HepG2 (cell line): ENCODE data around the gene MKRN1. TPM values are rescaled to one million over a fixed set of nuclear protein-coding genes. Genes with fewer than 3 reads are reported as not detected.

Source experiments
- CREB1 ChIP-seq, 2 experiments: fragments of 450-650 bp in 1 of 2; IDR thresholded peaks; 2 replicates each; pipeline ENCODE4 v1.6.1; 2016 to 2017; ENCODE audit warnings: control low read depth in 1 of 2, mild to moderate bottlenecking in 1 of 2, missing compliant biosample characterization in 1 of 2, missing genetic modification characterization in 1 of 2
- DPF2 ChIP-seq: sonication (generic); formaldehyde crosslinking; IDR thresholded peaks from 2 replicates; pipeline ENCODE4 v1.4.0; 2020; ENCODE audit warnings: mild to moderate bottlenecking, low read depth, missing genetic modification reagents, borderline replicate concordance
- ETV5 ChIP-seq: IDR thresholded peaks from 2 replicates; pipeline ENCODE4 v1.6.1; 2018; ENCODE audit warnings: missing biosample characterization, missing genetic modification reagents, inconsistent platforms, borderline replicate concordance
- FOXA1 ChIP-seq, 2 experiments: fragments of 450-650 bp in 1 of 2; sonication (generic) in 1 of 2; formaldehyde crosslinking in 1 of 2; IDR thresholded peaks; 2 replicates each; pipeline versions ENCODE4 v1.4.0 to v1.6.1; 2016 to 2020; ENCODE audit warnings: missing genetic modification reagents in 1 of 2
- HHEX ChIP-seq: IDR thresholded peaks from 2 replicates; pipeline ENCODE4 v1.6.1; 2016; ENCODE audit warnings: control low read depth
- MAX ChIP-seq: IDR thresholded peaks from 2 replicates; pipeline ENCODE4 v1.6.1; 2012; ENCODE audit warnings: inconsistent platforms
- MIXL1 ChIP-seq: IDR thresholded peaks from 2 replicates; pipeline ENCODE4 v1.6.1; 2016
- PAXIP1 ChIP-seq: sonication (generic); formaldehyde crosslinking; conservative IDR thresholded peaks from 2 replicates; pipeline ENCODE4 v1.4.0; 2020; ENCODE audit warnings: mild to moderate bottlenecking, missing genetic modification reagents, moderate library complexity
- RXRB ChIP-seq: IDR thresholded peaks from 2 replicates; pipeline ENCODE4 v1.6.1; 2016; ENCODE audit warnings: borderline replicate concordance, missing genetic modification reagents, missing compliant biosample characterization
- SMAD1 ChIP-seq: sonication (generic); formaldehyde crosslinking; IDR thresholded peaks from 2 replicates; pipeline ENCODE4 v1.4.0; 2020; ENCODE audit warnings: missing genetic modification reagents, low read depth, mild to moderate bottlenecking, borderline replicate concordance
- TAF15 ChIP-seq: fragments of 200-400 bp; formaldehyde crosslinking; IDR thresholded peaks from one replicate; pipeline ENCODE4 v1.6.1; 2018; ENCODE audit warnings: mild to moderate bottlenecking, low read depth, low read length; ENCODE audit not compliant: poor library complexity, severe bottlenecking
- ZKSCAN1 ChIP-seq: fragments of 150-350 bp; IDR thresholded peaks from 2 replicates; pipeline ENCODE4 v1.6.1; 2014; ENCODE audit warnings: low read length
- ZNF224 ChIP-seq: sonication (generic); formaldehyde crosslinking; IDR thresholded peaks from 2 replicates; pipeline ENCODE4 v1.5.0; 2020; ENCODE audit warnings: mild to moderate bottlenecking, missing genetic modification reagents
- ZNF430 ChIP-seq: sonication (generic); formaldehyde crosslinking; IDR thresholded peaks from 2 replicates; pipeline ENCODE4 v1.9.0; 2021; ENCODE audit warnings: mild to moderate bottlenecking, missing genetic modification reagents
- ZNF446 ChIP-seq: sonication (generic); formaldehyde crosslinking; IDR thresholded peaks from 2 replicates; pipeline ENCODE4 v1.5.0; 2020; ENCODE audit warnings: mild to moderate bottlenecking, missing genetic modification reagents
- ZNF761 ChIP-seq: sonication (generic); formaldehyde crosslinking; conservative IDR thresholded peaks from 2 replicates; pipeline ENCODE4 v1.4.0; 2020; ENCODE audit warnings: mild to moderate bottlenecking, missing genetic modification reagents
- ZNF883 ChIP-seq: sonication (generic); formaldehyde crosslinking; IDR thresholded peaks from 2 replicates; pipeline ENCODE4 v1.5.1; 2020; ENCODE audit warnings: mild to moderate bottlenecking, missing genetic modification reagents; ENCODE audit errors: not compliant biosample characterization
- polyA plus RNA-seq, 8 experiments: library from polyadenylated mRNA; depleted of rRNA in 3 of 8; stranded (reverse) in 7 of 8; unstranded in 1 of 8; fragments of >200 nt; fragmentation: Illumina TruSeq in 4 of 8; extraction: Trizol in 4 of 8; gene quantifications; 2 replicates each; pipeline versions ENCODE4 v1.2.1 to v1.2.3, GENCODE V29; 2011 to 2016; ENCODE audit warnings: low read depth in 4 of 8, missing spikeins in 1 of 8, mixed read lengths in 1 of 8; ENCODE audit not compliant: insufficient read depth in 1 of 8
- total RNA-seq, 5 experiments: library from RNA; depleted of rRNA; stranded (reverse); fragments of >200 nt; fragmentation: Illumina TruSeq; extraction: Trizol; gene quantifications; 2 replicates each; pipeline ENCODE4 v1.2.3, GENCODE V29; 2016; ENCODE audit warnings: low read depth in 1 of 5
- TF ChIP-seq, protein P1 (sequence below): sonication (generic); formaldehyde crosslinking; IDR thresholded peaks from 2 replicates; pipeline ENCODE4 v1.4.0; 2020; ENCODE audit warnings: mild to moderate bottlenecking, missing genetic modification reagents
- TF ChIP-seq, protein P2 (sequence below): sonication (generic); formaldehyde crosslinking; IDR thresholded peaks from 2 replicates; pipeline ENCODE4 v1.5.0; 2020; ENCODE audit warnings: missing genetic modification reagents
- TF ChIP-seq, protein P3 (sequence below): sonication (generic); formaldehyde crosslinking; IDR thresholded peaks from 2 replicates; pipeline ENCODE4 v1.5.0; 2020; ENCODE audit warnings: missing genetic modification reagents
- TF ChIP-seq, protein P4 (sequence below): sonication (generic); formaldehyde crosslinking; IDR thresholded peaks from 2 replicates; pipeline ENCODE4 v1.5.1; 2020; ENCODE audit warnings: missing genetic modification reagents, mild to moderate bottlenecking, borderline replicate concordance

Gene MKRN1
- total and polyA plus RNA-seq, 2 of the 13 experiments (the other 11 are each of a cell fraction or from before 2014, with no cell fraction given): 28.5 to 32.8 TPM

DNA sequence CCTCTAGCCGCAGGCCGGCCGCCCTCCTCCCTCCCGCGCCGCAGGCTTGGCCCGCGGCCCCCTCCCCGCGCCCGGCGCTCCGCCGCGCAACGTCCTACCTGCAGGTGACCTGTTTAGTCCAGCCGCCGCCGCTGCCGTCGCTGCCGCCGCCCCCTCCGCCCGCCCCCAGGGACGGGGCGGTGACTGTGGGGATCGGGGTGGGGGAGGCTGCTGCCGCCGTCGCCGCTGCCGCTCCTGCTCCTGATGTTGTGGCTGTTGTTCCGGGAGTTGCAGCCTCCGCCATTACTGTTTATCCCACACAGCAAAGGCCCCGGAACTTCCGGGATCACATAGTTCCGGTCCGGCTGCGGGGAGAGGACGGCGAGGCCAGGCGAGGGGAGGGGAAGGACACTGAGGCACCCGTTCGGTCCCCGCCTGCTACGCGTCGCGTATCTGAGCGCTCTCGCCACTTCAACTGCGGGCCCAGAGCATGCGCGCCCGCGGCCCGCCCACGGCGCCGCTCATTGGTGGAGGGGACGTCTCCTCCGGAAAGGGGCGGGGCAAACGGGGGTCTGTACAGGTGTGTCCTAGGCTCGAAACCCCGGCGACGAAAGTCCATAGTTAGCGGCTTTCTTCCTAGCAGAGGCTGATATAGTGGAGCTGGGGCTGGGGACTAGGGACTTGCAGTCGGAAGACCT lies at the start of gene MKRN1 (continued):
- TF ChIP-seq, protein P1, sequence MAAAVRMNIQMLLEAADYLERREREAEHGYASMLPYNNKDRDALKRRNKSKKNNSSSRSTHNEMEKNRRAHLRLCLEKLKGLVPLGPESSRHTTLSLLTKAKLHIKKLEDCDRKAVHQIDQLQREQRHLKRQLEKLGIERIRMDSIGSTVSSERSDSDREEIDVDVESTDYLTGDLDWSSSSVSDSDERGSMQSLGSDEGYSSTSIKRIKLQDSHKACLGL (CRISPR knock-in tag): no peak
- TF ChIP-seq, protein P2, sequence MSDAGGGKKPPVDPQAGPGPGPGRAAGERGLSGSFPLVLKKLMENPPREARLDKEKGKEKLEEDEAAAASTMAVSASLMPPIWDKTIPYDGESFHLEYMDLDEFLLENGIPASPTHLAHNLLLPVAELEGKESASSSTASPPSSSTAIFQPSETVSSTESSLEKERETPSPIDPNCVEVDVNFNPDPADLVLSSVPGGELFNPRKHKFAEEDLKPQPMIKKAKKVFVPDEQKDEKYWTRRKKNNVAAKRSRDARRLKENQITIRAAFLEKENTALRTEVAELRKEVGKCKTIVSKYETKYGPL: no peak
- TF ChIP-seq CREB1 (IDR thresholded peaks at IDR 0.05) (peak; percentile 50; the same call in 1 of the 2 replicates), CREB1 (CRISPR knock-in tag; IDR thresholded peaks at IDR 0.05) (peak; percentile 57; the same call in 1 of the 2 replicates), ZNF430 (CRISPR knock-in tag) (peak; percentile 77), ZNF446 (CRISPR knock-in tag) (0 out of 2 replicates have a peak, but pooled peaks have one; percentile 21), RXRB (CRISPR knock-in tag) (0 out of 2 replicates have a peak, but pooled peaks have one; percentile 10), ZNF224 (CRISPR knock-in tag) (no peak), MIXL1 (CRISPR knock-in tag) (no peak), ZNF761 (peak; percentile 57; the same call in 1 of the 2 replicates), FOXA1 (IDR thresholded peaks at IDR 0.05) (no peak), FOXA1 (CRISPR knock-in tag; IDR thresholded peaks at IDR 0.05) (no peak), HHEX (no peak), ZKSCAN1 (no peak), PAXIP1 (CRISPR knock-in tag) (peak; percentile 57; the same call in 1 of the 2 replicates), ZNF883 (no peak), ETV5 (CRISPR knock-in tag) (peak; percentile 90), MAX (peak; percentile 91), DPF2 (no peak), TAF15 (no peak), SMAD1 (CRISPR knock-in tag) (peak; percentile 19; the same call in 1 of the 2 replicates)
- TF ChIP-seq, protein P3, sequence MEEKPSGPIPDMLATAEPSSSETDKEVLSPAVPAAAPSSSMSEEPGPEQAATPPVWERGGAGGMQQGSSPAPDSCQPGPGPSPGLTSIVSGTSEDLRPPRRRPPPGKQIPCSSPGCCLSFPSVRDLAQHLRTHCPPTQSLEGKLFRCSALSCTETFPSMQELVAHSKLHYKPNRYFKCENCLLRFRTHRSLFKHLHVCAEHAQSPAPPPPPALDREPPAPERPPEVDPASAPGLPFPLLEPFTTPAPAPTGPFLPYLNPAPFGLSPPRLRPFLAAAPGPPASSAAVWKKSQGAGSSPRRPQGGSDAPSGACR: no peak
- TF ChIP-seq, protein P4, sequence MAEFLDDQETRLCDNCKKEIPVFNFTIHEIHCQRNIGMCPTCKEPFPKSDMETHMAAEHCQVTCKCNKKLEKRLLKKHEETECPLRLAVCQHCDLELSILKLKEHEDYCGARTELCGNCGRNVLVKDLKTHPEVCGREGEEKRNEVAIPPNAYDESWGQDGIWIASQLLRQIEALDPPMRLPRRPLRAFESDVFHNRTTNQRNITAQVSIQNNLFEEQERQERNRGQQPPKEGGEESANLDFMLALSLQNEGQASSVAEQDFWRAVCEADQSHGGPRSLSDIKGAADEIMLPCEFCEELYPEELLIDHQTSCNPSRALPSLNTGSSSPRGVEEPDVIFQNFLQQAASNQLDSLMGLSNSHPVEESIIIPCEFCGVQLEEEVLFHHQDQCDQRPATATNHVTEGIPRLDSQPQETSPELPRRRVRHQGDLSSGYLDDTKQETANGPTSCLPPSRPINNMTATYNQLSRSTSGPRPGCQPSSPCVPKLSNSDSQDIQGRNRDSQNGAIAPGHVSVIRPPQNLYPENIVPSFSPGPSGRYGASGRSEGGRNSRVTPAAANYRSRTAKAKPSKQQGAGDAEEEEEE (CRISPR knock-in tag): no peak
